ENCODE measurements around the gene NRL. TPM values are rescaled to one million over a fixed set of nuclear protein-coding genes. Genes with fewer than 3 reads are reported as not detected.

Gene NRL
- total RNA-seq (1 to 10 TPM; 1.5 to 3.6 (median 2.5) TPM), polyA plus RNA-seq (1 to 10 TPM; 1.2 to 5.1 (median 2.4) TPM)
- long read RNA-seq, donor 1, partial matches to known transcripts: 0 of 2 reads
- long read RNA-seq, donor 1, other reads (novel, unspliced or antisense): 2 of 2 reads
- long read RNA-seq, donor 2, partial matches to known transcripts: 0 of 6 reads
- long read RNA-seq, donor 2, other reads (novel, unspliced or antisense): 5 of 6 reads

GRCh38 chr14:24114532-24115421 is at the start of gene NRL, which contains the start of gene DCAF11:
NRL (minus strand) TSS chr14:24114949; CDS start chr14:24082848, 32,101 bp downstream.
DCAF11 (plus strand) TSS chr14:24114777; CDS start chr14:24115595, 818 bp downstream.
- Histone ChIP-seq H3K36me3 (ENCODE audit: insufficient read depth in 1 of 2, low read depth in 1 of 2) (peaks cover 0 to 34% of the 10 kb centered on the region in 2 donors), H3K4me3 (peak within 1 kb of the TSS; percentile 80), H3K27ac (peak within 1 kb of the TSS; percentile 100), H3K4me1 (peaks cover 15% of the 10 kb centered on the region), H3K9me3 (no peaks in the 10 kb centered on the region), H3K27me3 (ENCODE audit: insufficient read depth in 3 of 3, low read length in 2 of 3) (no peaks in the 10 kb centered on the region)
- peak; percentile 98 to 99 for DNase-seq
- WGBS, 3 donors: 0% methylated on average over 62 to 65 of the region's 65 CpGs
- peak; percentile 91 to 93 (median 92) for ATAC-seq
- intact Hi-C loops (cut with DNase I): loop anchor here (5.0 kb wide), 1 partner anchor 33 kb away; the partner anchor contains the start of genes PSME2 (in 2 of the 2) and RNF31 (in 2 of the 2)
- TF ChIP-seq, protein P1, sequence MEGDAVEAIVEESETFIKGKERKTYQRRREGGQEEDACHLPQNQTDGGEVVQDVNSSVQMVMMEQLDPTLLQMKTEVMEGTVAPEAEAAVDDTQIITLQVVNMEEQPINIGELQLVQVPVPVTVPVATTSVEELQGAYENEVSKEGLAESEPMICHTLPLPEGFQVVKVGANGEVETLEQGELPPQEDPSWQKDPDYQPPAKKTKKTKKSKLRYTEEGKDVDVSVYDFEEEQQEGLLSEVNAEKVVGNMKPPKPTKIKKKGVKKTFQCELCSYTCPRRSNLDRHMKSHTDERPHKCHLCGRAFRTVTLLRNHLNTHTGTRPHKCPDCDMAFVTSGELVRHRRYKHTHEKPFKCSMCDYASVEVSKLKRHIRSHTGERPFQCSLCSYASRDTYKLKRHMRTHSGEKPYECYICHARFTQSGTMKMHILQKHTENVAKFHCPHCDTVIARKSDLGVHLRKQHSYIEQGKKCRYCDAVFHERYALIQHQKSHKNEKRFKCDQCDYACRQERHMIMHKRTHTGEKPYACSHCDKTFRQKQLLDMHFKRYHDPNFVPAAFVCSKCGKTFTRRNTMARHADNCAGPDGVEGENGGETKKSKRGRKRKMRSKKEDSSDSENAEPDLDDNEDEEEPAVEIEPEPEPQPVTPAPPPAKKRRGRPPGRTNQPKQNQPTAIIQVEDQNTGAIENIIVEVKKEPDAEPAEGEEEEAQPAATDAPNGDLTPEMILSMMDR (IDR thresholded peaks at IDR 0.05): no peak

GRCh38 chr14:24162093-24162492 is 47.3 kb upstream of the NRL start:
- Histone ChIP-seq H3K9me3 (no peaks in the 10 kb centered on the region), H3K4me3 (peak overlapping the region; percentile 74), H3K27ac (peak overlapping the region; percentile 86), H3K36me3 (ENCODE audit: insufficient read depth in 1 of 2, low read depth in 1 of 2) (peaks cover 13 to 75% of the 10 kb centered on the region in 2 donors), H3K27me3 (ENCODE audit: insufficient read depth in 3 of 3, low read length in 2 of 3) (no peaks in the 10 kb centered on the region), H3K4me1 (peaks cover 19% of the 10 kb centered on the region)
- DNase-seq: peak in 1 of 2 donors; percentile 42
- 46 to 64% (median 61%) methylated on average over 8 of the region's 8 CpGs for WGBS, 3 donors
- TF ChIP-seq, protein P1 (IDR thresholded peaks at IDR 0.05): no peak
- intact Hi-C loops (cut with DNase I): no loop called here
- ATAC-seq: peak in 2 of 4 donors; percentile 3 to 5

DNA sequence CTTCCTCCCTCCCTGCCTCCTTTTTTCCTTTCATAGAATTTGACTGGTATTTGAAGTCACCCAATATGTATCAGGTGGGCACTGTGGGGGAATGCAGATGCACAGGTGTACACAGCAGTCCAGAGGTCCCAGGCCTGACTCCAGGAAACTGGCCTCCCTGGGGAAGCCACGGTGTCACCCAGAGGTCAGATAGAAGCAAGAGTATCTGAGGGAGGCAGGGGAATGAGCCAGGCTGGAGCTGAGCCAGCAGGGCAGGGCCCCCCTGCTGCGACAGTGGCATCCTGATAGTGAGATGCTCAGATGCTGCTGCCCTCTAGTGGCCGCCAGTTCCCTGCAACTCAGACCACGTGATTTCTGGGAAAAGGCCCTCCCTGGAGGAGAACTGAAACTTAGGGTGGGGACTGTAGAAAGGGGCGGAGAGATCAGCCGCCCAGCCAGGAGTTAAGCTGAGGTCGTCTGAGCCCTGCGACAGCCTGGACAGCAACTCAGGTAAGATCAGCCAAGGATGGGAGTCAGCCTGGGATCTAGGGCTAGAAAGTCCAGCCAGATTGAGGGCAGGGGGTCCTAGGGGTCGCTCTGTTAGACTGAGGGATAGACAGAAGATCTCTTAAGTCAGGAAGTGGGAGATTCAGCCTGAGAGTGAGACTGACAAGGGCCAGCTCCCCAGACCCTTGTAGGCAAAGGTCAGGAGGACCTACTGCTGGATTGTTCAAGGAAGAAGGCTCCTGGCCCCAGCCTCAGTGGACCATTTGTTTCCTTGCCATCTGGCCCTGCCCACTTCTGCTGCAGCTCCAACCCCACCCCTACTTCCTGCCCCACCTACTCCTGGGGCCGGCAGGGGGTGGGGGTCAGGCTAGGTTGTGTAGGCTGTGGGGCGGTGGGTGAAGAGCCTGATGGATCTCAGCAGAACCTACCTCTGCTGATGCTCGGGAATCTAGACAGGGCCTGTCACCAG is 46.4 kb upstream of the NRL start, which contains the start of gene IRF9:
IRF9 (plus strand) TSS at position 416 of the 955 bp plus-strand sequence. CDS start 880 bp downstream, outside the sequence.
- DNase-seq (peak; percentile 95 to 97), ATAC-seq (peak; percentile 90 to 93 (median 91))
- Histone ChIP-seq H3K27ac (peak within 1 kb of the TSS; percentile 86), H3K4me3 (peak within 1 kb of the TSS; percentile 74), H3K9me3 (no peaks in the 10 kb centered on the region), H3K27me3 (ENCODE audit: insufficient read depth in 3 of 3, low read length in 2 of 3) (no peaks in the 10 kb centered on the region), H3K4me1 (peaks cover 19% of the 10 kb centered on the region), H3K36me3 (ENCODE audit: insufficient read depth in 1 of 2, low read depth in 1 of 2) (peaks cover 8 to 75% of the 10 kb centered on the region in 2 donors)
- WGBS, 3 donors: 2 to 8% (median 4%) methylated on average over 11 to 12 of the region's 12 CpGs
- intact Hi-C loops (cut with DNase I): loop anchor here in 1 of 2 donors (2.0 kb wide), 2 partner anchors 52 to 102 kb away; no protein-coding TSS in a partner anchor
- TF ChIP-seq, protein P1 (IDR thresholded peaks at IDR 0.05): peak; percentile 96

GRCh38 chr14:24160499-24160849 is 45.7 kb upstream of the NRL start:
- intact Hi-C loops (cut with DNase I): loop anchor here in 1 of 2 donors (2.0 kb wide), 2 partner anchors 52 to 102 kb away; no protein-coding TSS in a partner anchor
- Histone ChIP-seq H3K9me3 (no peaks in the 10 kb centered on the region), H3K27ac (peak overlapping the region; percentile 86), H3K36me3 (ENCODE audit: insufficient read depth in 1 of 2, low read depth in 1 of 2) (peaks cover 5 to 75% of the 10 kb centered on the region in 2 donors), H3K4me1 (peaks cover 19% of the 10 kb centered on the region), H3K4me3 (no peak overlapping the region), H3K27me3 (ENCODE audit: insufficient read depth in 3 of 3, low read length in 2 of 3) (no peaks in the 10 kb centered on the region)
- WGBS, 3 donors: 83 to 87% (median 84%) methylated on average over 4 of the region's 4 CpGs
- DNase-seq: peak in 1 of 2 donors; percentile 37
- TF ChIP-seq, protein P1 (IDR thresholded peaks at IDR 0.05): no peak
- peak in 2 of 4 donors; percentile 6 to 7 for ATAC-seq
